GM12878 (cell line): ENCODE results near the gene IFI30. TPM values are rescaled to one million over a fixed set of nuclear protein-coding genes. Genes with fewer than 3 reads are reported as not detected.

Experiments
- ATAC-seq: fragments of 200-7000 bp; cut with Tn5 transposase; 3 replicates; pipeline ENCODE4 v1.9.1; 2020; ENCODE audit warnings: mild to moderate bottlenecking, moderate library complexity
- BruUV-seq: library from RNA; stranded (reverse); fragments of 400-500 nt; replicated peaks from 2 replicates; lab custom pipeline; 2021; lab: Mats Ljungman, UMichigan
- CTCF ChIA-PET: fragments of 300-600 bp; sonication (Branson Sonifier 250); formaldehyde crosslinking; extraction: SDS; loops from one replicate; lab custom pipeline; 2021; ENCODE audit warnings: inconsistent platforms; lab: Yijun Ruan, JAX
- POLR2A ChIA-PET: fragments of 350-600 bp; formaldehyde crosslinking; extraction: SDS; loops from one replicate; lab custom pipeline; 2021; ENCODE audit warnings: inconsistent platforms; lab: Charles Lee
- RAD21 ChIA-PET: fragments of 300-600 bp; sonication (Branson Sonifier 250); formaldehyde crosslinking; loops from one replicate; lab custom pipeline; 2023; ENCODE audit warnings: antibody characterized with exemption; ENCODE audit not compliant: unreplicated experiment; lab: Charles Lee
- SMC1A ChIA-PET: fragments of 300-600 bp; sonication (Branson Sonifier 250); formaldehyde crosslinking; loops from one replicate; lab custom pipeline; 2023; ENCODE audit not compliant: unreplicated experiment, uncharacterized antibody; lab: Charles Lee
- DNase-seq: peaks from one replicate; pipeline ENCODE4 v3.0.0-alpha.2; 2011; ENCODE audit warnings: low read depth, low spot score
- FAIRE-seq: peaks from 3 replicates; lab custom pipeline; 2011; peaks lifted over from hg19 to GRCh38; lab: Jason Lieb, UNC
- H2AFZ ChIP-seq: 2 replicates; pipeline ENCODE4 v1.6.0; 2011; ENCODE audit warnings: low read depth, low read length, control low read depth; ENCODE audit not compliant: control insufficient read depth
- H3K27ac ChIP-seq: 2 replicates; pipeline ENCODE4 v1.5.1; 2011; ENCODE audit warnings: control low read depth; ENCODE audit not compliant: control insufficient read depth, insufficient read depth
- H3K27me3 ChIP-seq, 2 experiments: replicated peaks in 1 of 2; 2 replicates each; pipeline versions ENCODE4 v1.6.0 to v1.6.1; 2011; ENCODE audit warnings: low read length in 1 of 2; ENCODE audit not compliant: control insufficient read depth in 2 of 2, insufficient read depth in 2 of 2
- H3K36me3 ChIP-seq, 2 experiments: 2 replicates each; pipeline ENCODE4 v1.5.1; 2011; ENCODE audit warnings: low read length in 1 of 2; ENCODE audit not compliant: control insufficient read depth in 2 of 2, insufficient read depth in 2 of 2
- H3K4me1 ChIP-seq: 2 replicates; pipeline ENCODE4 v1.6.1; 2011; ENCODE audit warnings: mild to moderate bottlenecking, low read length, moderate library complexity, mixed read lengths; ENCODE audit not compliant: control insufficient read depth, insufficient read depth
- H3K4me2 ChIP-seq: 2 replicates; pipeline ENCODE4 v1.6.0; 2011; ENCODE audit warnings: control low read depth; ENCODE audit not compliant: control insufficient read depth, insufficient read depth
- H3K4me3 ChIP-seq: fragments of 200-600 bp; sonication (generic); 2 replicates; pipeline ENCODE4 v1.5.1; 2016
- H3K79me2 ChIP-seq: 2 replicates; pipeline ENCODE4 v1.6.0; 2011; ENCODE audit warnings: low read length; ENCODE audit not compliant: control insufficient read depth, insufficient read depth
- H3K9ac ChIP-seq: 2 replicates; pipeline ENCODE4 v1.8.0; 2011; ENCODE audit warnings: low read length, control low read depth, mixed read lengths; ENCODE audit not compliant: control insufficient read depth, insufficient read depth
- H3K9me3 ChIP-seq: replicated peaks from 3 replicates; pipeline ENCODE4 v1.5.1; 2011; ENCODE audit warnings: mild to moderate bottlenecking, low read length; ENCODE audit not compliant: control insufficient read depth, insufficient read depth
- H4K20me1 ChIP-seq: 2 replicates; pipeline ENCODE4 v1.6.0; 2011; ENCODE audit not compliant: control insufficient read depth, insufficient read depth
- EGR1 ChIP-seq, 2 experiments: IDR thresholded peaks; 1 replicate in 1 of 2; 2 replicates in 1 of 2; pipeline ENCODE4 v1.6.1; 2011 to 2012; ENCODE audit warnings: low read depth in 2 of 2, low read length in 2 of 2, borderline replicate concordance in 1 of 2, mild to moderate bottlenecking in 1 of 2, moderate library complexity in 1 of 2
- ETV6 ChIP-seq, 2 experiments: fragments of 450-650 bp in 1 of 2; IDR thresholded peaks in 1 of 2; conservative IDR thresholded peaks in 1 of 2; 2 replicates each; pipeline ENCODE4 v1.6.1; 2014; ENCODE audit warnings: antibody characterized with exemption in 1 of 2, borderline replicate concordance in 1 of 2, low read depth in 1 of 2, mild to moderate bottlenecking in 1 of 2, moderate library complexity in 1 of 2
- FOS ChIP-seq: IDR thresholded peaks from 3 replicates; pipeline ENCODE4 v1.6.1; 2011; ENCODE audit warnings: borderline replicate concordance; ENCODE audit not compliant: insufficient read length; ENCODE audit errors: extremely low read depth
- GATAD2B ChIP-seq: fragments of 450-650 bp; conservative IDR thresholded peaks from 2 replicates; pipeline ENCODE4 v1.6.1; 2017; ENCODE audit warnings: low read depth, mild to moderate bottlenecking, moderate library complexity
- IKZF1 ChIP-seq: fragments of 450-650 bp; conservative IDR thresholded peaks from 2 replicates; pipeline ENCODE4 v1.6.1; 2017; ENCODE audit warnings: antibody characterized with exemption, mild to moderate bottlenecking
- JUND ChIP-seq: IDR thresholded peaks from 2 replicates; pipeline ENCODE4 v1.6.1; 2012; ENCODE audit warnings: low read depth, mild to moderate bottlenecking, low read length, improper control_type of control experiment, moderate library complexity
- MTA2 ChIP-seq: fragments of 450-650 bp; IDR thresholded peaks from 2 replicates; pipeline ENCODE4 v1.6.1; 2016; ENCODE audit warnings: low read depth, mild to moderate bottlenecking, moderate library complexity
- MYC ChIP-seq: IDR thresholded peaks from 2 replicates; pipeline ENCODE4 v1.6.1; 2011; ENCODE audit warnings: mild to moderate bottlenecking, low read length, moderate library complexity, inconsistent platforms; ENCODE audit not compliant: insufficient read depth, insufficient replicate concordance, insufficient read length, severe bottlenecking
- POLR2A ChIP-seq: IDR thresholded peaks from 2 replicates; pipeline ENCODE4 v1.6.1; 2011; ENCODE audit warnings: low read depth, mild to moderate bottlenecking, low read length
- ZNF384 ChIP-seq: IDR thresholded peaks from 2 replicates; pipeline ENCODE4 v1.6.1; 2012; ENCODE audit warnings: low read depth, mild to moderate bottlenecking, low read length, improper control_type of control experiment, borderline replicate concordance
- WGBS: methylation state at CpG from one replicate; pipeline ENCODE4 v1.1.6; 2016; ENCODE audit warnings: low lambda C conversion rate; ENCODE audit not compliant: insufficient replicate concordance, insufficient coverage; ENCODE audit errors: missing lambda C conversion rate; 5-methylcytosine and 5-hydroxymethylcytosine counted together
- in situ Hi-C: fragments of 300-500 bp; cut with MboI; formaldehyde crosslinking; loops from 9 replicates; pipeline ENCODE4 v1.14.3; 2018; ENCODE audit warnings: mixed read lengths
- intact Hi-C: fragments of 100-400 bp; cut with micrococcal nuclease; formaldehyde crosslinking; loops from one replicate; pipeline ENCODE4 v1.14.2; 2022; ENCODE audit not compliant: unreplicated experiment
- polyA plus RNA-seq, 11 experiments: library from polyadenylated mRNA; depleted of rRNA in 4 of 11; unstranded in 6 of 11; stranded (reverse) in 5 of 11; fragments of >200 nt; fragmentation: Nextera tagmentation in 4 of 11; fragmentation: Illumina TruSeq in 1 of 11; extraction: Ambion mirVana in 4 of 11; extraction: Trizol in 1 of 11; gene quantifications; 1 replicate in 1 of 11; 2 replicates in 10 of 11; pipeline versions ENCODE4 v1.2.1 to v1.2.3, GENCODE V29; 2011 to 2016; ENCODE audit warnings: inconsistent platforms in 2 of 11, missing spikeins in 2 of 11, low read depth in 1 of 11
- total RNA-seq, 4 experiments: library from RNA; depleted of rRNA in 3 of 4; stranded (reverse); fragments of >200 nt in 3 of 4; fragmentation: Illumina TruSeq in 1 of 4; extraction: Trizol in 1 of 4; gene quantifications; 2 replicates each; pipeline versions ENCODE4 v1.2.1 to v1.2.3, GENCODE V29; 2013 to 2021
- TF ChIP-seq, protein P1 (sequence below): fragments of 450-650 bp; IDR thresholded peaks from 2 replicates; pipeline ENCODE4 v1.6.1; 2017; ENCODE audit warnings: mild to moderate bottlenecking, moderate library complexity

Gene IFI30
- total and polyA plus RNA-seq, 10 of the 15 experiments (the other 5 are each of a cell fraction or from before 2014, with no cell fraction given), result 221 to 1,112 (median 451) TPM

- ChIA-PET RAD21 (interaction anchor here (0.5 to 4.5 kb wide), 7 partner anchors 10 to 62 kb away, joined by 3 to 15 read pairs (median 4); partner anchors contain the start of gene RAB3A), SMC1A (interaction anchor here (0.9 to 3.4 kb wide), 8 partner anchors 9 to 288 kb away, joined by 3 to 14 read pairs (median 4); partner anchors contain the start of genes MPV17L2 and RAB3A), POLR2A (interaction anchor here (1.2 to 4.2 kb wide), 7 partner anchors 12 to 199 kb away, joined by 3 to 31 read pairs (median 4); partner anchors contain the start of genes MPV17L2, PIK3R2 and RAB3A), CTCF (interaction anchor here (1.0 to 1.2 kb wide), 5 partner anchors 9 to 236 kb away, joined by 3 to 4 read pairs (median 3); no protein-coding TSS in a partner anchor)
- Histone ChIP-seq H3K4me1 (peaks cover 47% of the 10 kb centered on the region), H3K9ac (peak overlapping the region; percentile 83), H3K4me2 (peak overlapping the region; percentile 100), H4K20me1 (no peaks in the 10 kb centered on the region), H3K4me3 (peak overlapping the region; percentile 94), H3K9me3 (no peaks in the 10 kb centered on the region; the same call in 2 of the 3 replicates), H3K36me3 (peaks cover 17 to 19% of the 10 kb centered on the region in 2 experiments; a peak in 3 of 4 replicates), H3K27ac (peak overlapping the region; percentile 79), H3K79me2 (peaks cover 30% of the 10 kb centered on the region), H3K27me3 (no peaks in the 10 kb centered on the region), H2AFZ (no peak overlapping the region)
- no peak for ATAC-seq
- no TSS peak for BruUV-seq
- under 1% methylated on average over 11 of the region's 11 CpGs for WGBS
- intact Hi-C loops, result loop anchor here (5.0 kb wide), 2 partner anchors 78 to 228 kb away; partner anchors contain the start of gene MAST3
- no peak for DNase-seq
- in situ Hi-C loops, result no loop called here
- FAIRE-seq, result no peak
- no peak for TF ChIP-seq ETV6 (conservative IDR thresholded peaks at IDR 0.05 in 1 of 2, IDR thresholded peaks at IDR 0.05 in 1 of 2; ENCODE audit: borderline replicate concordance in 1 of 2, low read depth in 1 of 2)
- TF ChIP-seq POLR2A, result peak; percentile 16; the same call in 1 of the 2 replicates
- 0 out of 2 replicates have a peak, but pooled peaks have one; percentile 14 for TF ChIP-seq IKZF1
- peak in 1 of 2 experiments; percentile 50; a peak in 1 of 3 replicates for TF ChIP-seq EGR1 (IDR thresholded peaks at IDR 0.05; ENCODE audit: borderline replicate concordance in 1 of 2, low read depth in 2 of 2, low read length in 2 of 2)
- TF ChIP-seq MTA2, result no peak
- 0 out of 2 replicates have a peak, but pooled peaks have one; percentile 31 for TF ChIP-seq GATAD2B
- TF ChIP-seq, protein P1, sequence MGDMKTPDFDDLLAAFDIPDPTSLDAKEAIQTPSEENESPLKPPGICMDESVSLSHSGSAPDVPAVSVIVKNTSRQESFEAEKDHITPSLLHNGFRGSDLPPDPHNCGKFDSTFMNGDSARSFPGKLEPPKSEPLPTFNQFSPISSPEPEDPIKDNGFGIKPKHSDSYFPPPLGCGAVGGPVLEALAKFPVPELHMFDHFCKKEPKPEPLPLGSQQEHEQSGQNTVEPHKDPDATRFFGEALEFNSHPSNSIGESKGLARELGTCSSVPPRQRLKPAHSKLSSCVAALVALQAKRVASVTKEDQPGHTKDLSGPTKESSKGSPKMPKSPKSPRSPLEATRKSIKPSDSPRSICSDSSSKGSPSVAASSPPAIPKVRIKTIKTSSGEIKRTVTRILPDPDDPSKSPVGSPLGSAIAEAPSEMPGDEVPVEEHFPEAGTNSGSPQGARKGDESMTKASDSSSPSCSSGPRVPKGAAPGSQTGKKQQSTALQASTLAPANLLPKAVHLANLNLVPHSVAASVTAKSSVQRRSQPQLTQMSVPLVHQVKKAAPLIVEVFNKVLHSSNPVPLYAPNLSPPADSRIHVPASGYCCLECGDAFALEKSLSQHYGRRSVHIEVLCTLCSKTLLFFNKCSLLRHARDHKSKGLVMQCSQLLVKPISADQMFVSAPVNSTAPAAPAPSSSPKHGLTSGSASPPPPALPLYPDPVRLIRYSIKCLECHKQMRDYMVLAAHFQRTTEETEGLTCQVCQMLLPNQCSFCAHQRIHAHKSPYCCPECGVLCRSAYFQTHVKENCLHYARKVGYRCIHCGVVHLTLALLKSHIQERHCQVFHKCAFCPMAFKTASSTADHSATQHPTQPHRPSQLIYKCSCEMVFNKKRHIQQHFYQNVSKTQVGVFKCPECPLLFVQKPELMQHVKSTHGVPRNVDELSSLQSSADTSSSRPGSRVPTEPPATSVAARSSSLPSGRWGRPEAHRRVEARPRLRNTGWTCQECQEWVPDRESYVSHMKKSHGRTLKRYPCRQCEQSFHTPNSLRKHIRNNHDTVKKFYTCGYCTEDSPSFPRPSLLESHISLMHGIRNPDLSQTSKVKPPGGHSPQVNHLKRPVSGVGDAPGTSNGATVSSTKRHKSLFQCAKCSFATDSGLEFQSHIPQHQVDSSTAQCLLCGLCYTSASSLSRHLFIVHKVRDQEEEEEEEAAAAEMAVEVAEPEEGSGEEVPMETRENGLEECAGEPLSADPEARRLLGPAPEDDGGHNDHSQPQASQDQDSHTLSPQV, result no peak
- TF ChIP-seq JUND, result no peak
- TF ChIP-seq FOS, result no peak
- TF ChIP-seq MYC, result no peak
- TF ChIP-seq ZNF384, result no peak
Measured at GRCh38 chr19:18174983-18175382, 1.4 kb downstream of the IFI30 start.
